HepG2 (cell line): ENCODE results near the gene LUZP1. TPM values are rescaled to one million over a fixed set of nuclear protein-coding genes. Genes with fewer than 3 reads are reported as not detected.

Experiments used
- CC2D1A ChIP-seq: sonication (generic); formaldehyde crosslinking; IDR thresholded peaks from 2 replicates; pipeline ENCODE4 v1.8.1; 2023; ENCODE audit warnings: mild to moderate bottlenecking, missing genetic modification reagents
- FOXP4 ChIP-seq: sonication (generic); formaldehyde crosslinking; IDR thresholded peaks from 2 replicates; pipeline ENCODE4 v1.4.0; 2020; ENCODE audit warnings: missing genetic modification reagents
- FUBP1 ChIP-seq: sonication (generic); formaldehyde crosslinking; IDR thresholded peaks from 2 replicates; pipeline ENCODE4 v1.5.1; 2020; ENCODE audit warnings: missing genetic modification reagents, mild to moderate bottlenecking, borderline replicate concordance
- NAIF1 ChIP-seq: sonication (generic); formaldehyde crosslinking; IDR thresholded peaks from 2 replicates; pipeline ENCODE4 v1.5.0; 2020; ENCODE audit warnings: mild to moderate bottlenecking, missing genetic modification reagents, borderline replicate concordance
- NR1H2 ChIP-seq: sonication (generic); formaldehyde crosslinking; IDR thresholded peaks from 2 replicates; pipeline ENCODE4 v1.8.1; 2022; ENCODE audit warnings: low read depth, missing genetic modification reagents, borderline replicate concordance
- ZNF446 ChIP-seq: sonication (generic); formaldehyde crosslinking; IDR thresholded peaks from 2 replicates; pipeline ENCODE4 v1.5.0; 2020; ENCODE audit warnings: mild to moderate bottlenecking, missing genetic modification reagents
- polyA plus RNA-seq, 8 experiments: library from polyadenylated mRNA; depleted of rRNA in 3 of 8; stranded (reverse) in 7 of 8; unstranded in 1 of 8; fragments of >200 nt; fragmentation: Illumina TruSeq in 4 of 8; extraction: Trizol in 4 of 8; gene quantifications; 2 replicates each; pipeline versions ENCODE4 v1.2.1 to v1.2.3, GENCODE V29; 2011 to 2016; ENCODE audit warnings: low read depth in 4 of 8, missing spikeins in 1 of 8, mixed read lengths in 1 of 8; ENCODE audit not compliant: insufficient read depth in 1 of 8
- total RNA-seq, 5 experiments: library from RNA; depleted of rRNA; stranded (reverse); fragments of >200 nt; fragmentation: Illumina TruSeq; extraction: Trizol; gene quantifications; 2 replicates each; pipeline ENCODE4 v1.2.3, GENCODE V29; 2016; ENCODE audit warnings: low read depth in 1 of 5
- TF ChIP-seq, protein P1 (sequence below): sonication (generic); formaldehyde crosslinking; IDR thresholded peaks from 2 replicates; pipeline ENCODE4 v1.4.0; 2020; ENCODE audit warnings: missing genetic modification reagents, borderline replicate concordance
- TF ChIP-seq, protein P2 (sequence below): sonication (generic); formaldehyde crosslinking; IDR thresholded peaks from 2 replicates; pipeline ENCODE4 v1.5.1; 2020; ENCODE audit warnings: mild to moderate bottlenecking, missing genetic modification reagents, moderate library complexity

LUZP1 gene
- total and polyA plus RNA-seq, 2 of the 13 experiments (the other 11 are each of a cell fraction or from before 2014, with no cell fraction given) = 6.9 to 12.7 TPM

GRCh38 chr1:23074012-23074411, 94.6 kb downstream of the LUZP1 start (continued):
- TF ChIP-seq, protein P1, sequence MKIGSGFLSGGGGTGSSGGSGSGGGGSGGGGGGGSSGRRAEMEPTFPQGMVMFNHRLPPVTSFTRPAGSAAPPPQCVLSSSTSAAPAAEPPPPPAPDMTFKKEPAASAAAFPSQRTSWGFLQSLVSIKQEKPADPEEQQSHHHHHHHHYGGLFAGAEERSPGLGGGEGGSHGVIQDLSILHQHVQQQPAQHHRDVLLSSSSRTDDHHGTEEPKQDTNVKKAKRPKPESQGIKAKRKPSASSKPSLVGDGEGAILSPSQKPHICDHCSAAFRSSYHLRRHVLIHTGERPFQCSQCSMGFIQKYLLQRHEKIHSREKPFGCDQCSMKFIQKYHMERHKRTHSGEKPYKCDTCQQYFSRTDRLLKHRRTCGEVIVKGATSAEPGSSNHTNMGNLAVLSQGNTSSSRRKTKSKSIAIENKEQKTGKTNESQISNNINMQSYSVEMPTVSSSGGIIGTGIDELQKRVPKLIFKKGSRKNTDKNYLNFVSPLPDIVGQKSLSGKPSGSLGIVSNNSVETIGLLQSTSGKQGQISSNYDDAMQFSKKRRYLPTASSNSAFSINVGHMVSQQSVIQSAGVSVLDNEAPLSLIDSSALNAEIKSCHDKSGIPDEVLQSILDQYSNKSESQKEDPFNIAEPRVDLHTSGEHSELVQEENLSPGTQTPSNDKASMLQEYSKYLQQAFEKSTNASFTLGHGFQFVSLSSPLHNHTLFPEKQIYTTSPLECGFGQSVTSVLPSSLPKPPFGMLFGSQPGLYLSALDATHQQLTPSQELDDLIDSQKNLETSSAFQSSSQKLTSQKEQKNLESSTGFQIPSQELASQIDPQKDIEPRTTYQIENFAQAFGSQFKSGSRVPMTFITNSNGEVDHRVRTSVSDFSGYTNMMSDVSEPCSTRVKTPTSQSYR (CRISPR knock-in tag) = no peak
- TF ChIP-seq, protein P2, sequence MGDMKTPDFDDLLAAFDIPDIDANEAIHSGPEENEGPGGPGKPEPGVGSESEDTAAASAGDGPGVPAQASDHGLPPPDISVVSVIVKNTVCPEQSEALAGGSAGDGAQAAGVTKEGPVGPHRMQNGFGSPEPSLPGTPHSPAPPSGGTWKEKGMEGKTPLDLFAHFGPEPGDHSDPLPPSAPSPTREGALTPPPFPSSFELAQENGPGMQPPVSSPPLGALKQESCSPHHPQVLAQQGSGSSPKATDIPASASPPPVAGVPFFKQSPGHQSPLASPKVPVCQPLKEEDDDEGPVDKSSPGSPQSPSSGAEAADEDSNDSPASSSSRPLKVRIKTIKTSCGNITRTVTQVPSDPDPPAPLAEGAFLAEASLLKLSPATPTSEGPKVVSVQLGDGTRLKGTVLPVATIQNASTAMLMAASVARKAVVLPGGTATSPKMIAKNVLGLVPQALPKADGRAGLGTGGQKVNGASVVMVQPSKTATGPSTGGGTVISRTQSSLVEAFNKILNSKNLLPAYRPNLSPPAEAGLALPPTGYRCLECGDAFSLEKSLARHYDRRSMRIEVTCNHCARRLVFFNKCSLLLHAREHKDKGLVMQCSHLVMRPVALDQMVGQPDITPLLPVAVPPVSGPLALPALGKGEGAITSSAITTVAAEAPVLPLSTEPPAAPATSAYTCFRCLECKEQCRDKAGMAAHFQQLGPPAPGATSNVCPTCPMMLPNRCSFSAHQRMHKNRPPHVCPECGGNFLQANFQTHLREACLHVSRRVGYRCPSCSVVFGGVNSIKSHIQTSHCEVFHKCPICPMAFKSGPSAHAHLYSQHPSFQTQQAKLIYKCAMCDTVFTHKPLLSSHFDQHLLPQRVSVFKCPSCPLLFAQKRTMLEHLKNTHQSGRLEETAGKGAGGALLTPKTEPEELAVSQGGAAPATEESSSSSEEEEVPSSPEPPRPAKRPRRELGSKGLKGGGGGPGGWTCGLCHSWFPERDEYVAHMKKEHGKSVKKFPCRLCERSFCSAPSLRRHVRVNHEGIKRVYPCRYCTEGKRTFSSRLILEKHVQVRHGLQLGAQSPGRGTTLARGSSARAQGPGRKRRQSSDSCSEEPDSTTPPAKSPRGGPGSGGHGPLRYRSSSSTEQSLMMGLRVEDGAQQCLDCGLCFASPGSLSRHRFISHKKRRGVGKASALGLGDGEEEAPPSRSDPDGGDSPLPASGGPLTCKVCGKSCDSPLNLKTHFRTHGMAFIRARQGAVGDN (CRISPR knock-in tag) = no peak
- TF ChIP-seq CC2D1A (CRISPR knock-in tag) (no peak), NR1H2 (CRISPR knock-in tag) (no peak), FUBP1 (CRISPR knock-in tag) (no peak), FOXP4 (CRISPR knock-in tag) (no peak), ZNF446 (CRISPR knock-in tag) (no peak), NAIF1 (CRISPR knock-in tag) (no peak)
